Liver (tissue), 9 donors: ENCODE measurements around the gene PGAP3. TPM values are rescaled to one million over a fixed set of nuclear protein-coding genes. Genes with fewer than 3 reads are reported as not detected.
"Not testable (repeated sequence)": the region's sequence is repeated elsewhere in the genome, so short reads cannot be mapped to it uniquely, and the experiment has no call there.

Experiments used
- DNase-seq: peaks from one replicate; pipeline ENCODE4 v3.0.0-alpha.2; 2017; ENCODE audit warnings: low spot score
- H3K27ac ChIP-seq, 2 donors: one replicate each; pipeline ENCODE4 v1.7.0; 2013; ENCODE audit warnings: inconsistent platforms in 2 of 2, low read length in 2 of 2, control low read depth in 1 of 2, low read depth in 1 of 2, mild to moderate bottlenecking in 1 of 2
- H3K27me3 ChIP-seq, 4 donors: one replicate each; pipeline versions ENCODE4 v1.6.1 to v1.7.0; 2013; ENCODE audit warnings: low read length in 3 of 4, inconsistent platforms in 1 of 4, mild to moderate bottlenecking in 1 of 4, moderate library complexity in 1 of 4; ENCODE audit not compliant: control insufficient read depth in 4 of 4, insufficient read depth in 4 of 4
- H3K36me3 ChIP-seq, 4 donors: one replicate each; pipeline versions ENCODE4 v1.6.1 to v1.7.0; 2013; ENCODE audit warnings: low read length in 3 of 4, mild to moderate bottlenecking in 3 of 4, low read depth in 1 of 4, moderate library complexity in 1 of 4; ENCODE audit not compliant: control insufficient read depth in 4 of 4, insufficient read depth in 3 of 4
- H3K4me1 ChIP-seq, 4 donors: one replicate each; pipeline versions ENCODE4 v1.6.1 to v1.7.0; 2013; ENCODE audit warnings: low read length in 3 of 4, mild to moderate bottlenecking in 3 of 4, moderate library complexity in 1 of 4; ENCODE audit not compliant: control insufficient read depth in 4 of 4, insufficient read depth in 4 of 4
- H3K4me3 ChIP-seq, 3 donors: one replicate each; pipeline versions ENCODE4 v1.6.1 to v1.7.0; 2013; ENCODE audit warnings: low read length in 3 of 3, control low read depth in 1 of 3, low read depth in 1 of 3, mild to moderate bottlenecking in 1 of 3
- H3K9ac ChIP-seq, 2 donors: one replicate each; pipeline ENCODE4 v1.7.0; 2013; ENCODE audit warnings: low read length in 2 of 2, mild to moderate bottlenecking in 2 of 2, moderate library complexity in 2 of 2, control low read depth in 1 of 2, low read depth in 1 of 2
- H3K9me3 ChIP-seq, 4 donors: one replicate each; pipeline versions ENCODE4 v1.6.1 to v1.7.0; 2013; ENCODE audit warnings: low read length in 3 of 4; ENCODE audit not compliant: control insufficient read depth in 4 of 4
- CTCF ChIP-seq: fragments of 150-350 bp; IDR thresholded peaks from 2 replicates; pipeline ENCODE4 v1.5.1; 2017; ENCODE audit warnings: improper control_type of control experiment, low read depth, low read length; ENCODE audit not compliant: missing input control
- FOXA1 ChIP-seq: IDR thresholded peaks from 2 replicates; pipeline ENCODE4 v1.6.1; 2016; ENCODE audit warnings: antibody characterized with exemption
- GABPA ChIP-seq, 2 donors: IDR thresholded peaks in 1 of 2; conservative IDR thresholded peaks in 1 of 2; 2 replicates each; pipeline ENCODE4 v1.6.1; 2016; ENCODE audit warnings: antibody characterized with exemption in 2 of 2, mild to moderate bottlenecking in 1 of 2, moderate library complexity in 1 of 2
- HNF4A ChIP-seq, 2 donors: conservative IDR thresholded peaks; 2 replicates each; pipeline ENCODE4 v1.6.1; 2016; ENCODE audit warnings: antibody characterized with exemption in 2 of 2, mild to moderate bottlenecking in 2 of 2
- HNF4G ChIP-seq: IDR thresholded peaks from 2 replicates; pipeline ENCODE4 v1.6.1; 2016; ENCODE audit warnings: antibody characterized with exemption
- JUND ChIP-seq, 2 donors: IDR thresholded peaks; 2 replicates each; pipeline ENCODE4 v1.6.1; 2016; ENCODE audit warnings: antibody characterized with exemption in 2 of 2
- MAX ChIP-seq: IDR thresholded peaks from 2 replicates; pipeline ENCODE4 v1.6.1; 2016; ENCODE audit warnings: antibody characterized with exemption
- NR2F2 ChIP-seq: IDR thresholded peaks from 2 replicates; pipeline ENCODE4 v1.6.1; 2016; ENCODE audit warnings: antibody characterized with exemption
- RAD21 ChIP-seq, 2 donors: IDR thresholded peaks; 2 replicates each; pipeline ENCODE4 v1.6.1; 2016; ENCODE audit warnings: antibody characterized with exemption in 2 of 2, mild to moderate bottlenecking in 2 of 2
- RXRA ChIP-seq, 2 donors: IDR thresholded peaks; 2 replicates each; pipeline ENCODE4 v1.6.1; 2017 to 2018; ENCODE audit warnings: antibody characterized with exemption in 2 of 2, mild to moderate bottlenecking in 1 of 2
- SP1 ChIP-seq: IDR thresholded peaks from 2 replicates; pipeline ENCODE4 v1.6.1; 2018; ENCODE audit warnings: antibody characterized with exemption, mild to moderate bottlenecking
- YY1 ChIP-seq: IDR thresholded peaks from 2 replicates; pipeline ENCODE4 v1.6.1; 2016; ENCODE audit warnings: antibody characterized with exemption, mild to moderate bottlenecking
- ZBTB33 ChIP-seq: IDR thresholded peaks from 2 replicates; pipeline ENCODE4 v1.6.1; 2016; ENCODE audit warnings: antibody characterized with exemption
- WGBS: extraction: QIAGEN DNeasy Blood & Tissue Kit; methylation state at CpG from one replicate; pipeline ENCODE4 v1.1.7; 2013; 5-methylcytosine and 5-hydroxymethylcytosine counted together
- polyA plus RNA-seq, 2 donors: library from polyadenylated mRNA; stranded (reverse) in 1 of 2; unstranded in 1 of 2; fragments of 200-250 nt in 1 of 2; fragments of >200 nt in 1 of 2; fragmentation: Nextera tagmentation in 1 of 2; extraction: Ambion mirVana in 1 of 2; gene quantifications; one replicate each; pipeline versions ENCODE4 v1.2.1 to v1.2.3, GENCODE V29; 2013 to 2015
- total RNA-seq, 2 donors: library from RNA; depleted of rRNA; stranded (reverse); fragments of >200 nt; gene quantifications; one replicate each; pipeline ENCODE4 v1.2.3, GENCODE V29; 2014
- TF ChIP-seq, protein P1 (sequence below): IDR thresholded peaks from 2 replicates; pipeline ENCODE4 v1.6.1; 2016; ENCODE audit warnings: antibody characterized with exemption, mild to moderate bottlenecking
- donor health status: healthy.
- donor health status: healthy.
- donor health status: healthy.
- donor health status: healthy.
- donor health status: healthy.

Gene PGAP3
- total and polyA plus RNA-seq, 4 donors = 7.9 to 19.5 (median 14.0) TPM

DNA sequence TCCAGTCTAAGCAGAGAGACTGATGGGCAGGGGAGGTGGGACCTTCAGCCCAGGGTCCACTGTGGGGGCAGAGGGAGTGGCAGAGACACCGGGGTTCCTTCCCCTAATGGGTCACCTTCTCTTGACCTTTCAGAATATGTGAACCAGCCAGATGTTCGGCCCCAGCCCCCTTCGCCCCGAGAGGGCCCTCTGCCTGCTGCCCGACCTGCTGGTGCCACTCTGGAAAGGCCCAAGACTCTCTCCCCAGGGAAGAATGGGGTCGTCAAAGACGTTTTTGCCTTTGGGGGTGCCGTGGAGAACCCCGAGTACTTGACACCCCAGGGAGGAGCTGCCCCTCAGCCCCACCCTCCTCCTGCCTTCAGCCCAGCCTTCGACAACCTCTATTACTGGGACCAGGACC is 39.7 kb upstream of the PGAP3 start:
- Histone ChIP-seq H3K27ac (no peak overlapping the region), H3K4me3 (no peak overlapping the region), H3K9ac (no peak overlapping the region), H3K9me3 (no peaks in the 10 kb centered on the region), H3K27me3 (no peaks in the 10 kb centered on the region), H3K36me3 (peaks cover 5 to 38% (median 10%) of the 10 kb centered on the region in 4 donors), H3K4me1 (peaks cover 5 to 20% (median 12%) of the 10 kb centered on the region in 4 donors)
- no peak for DNase-seq
- TF ChIP-seq GABPA (IDR thresholded peaks at IDR 0.05 in 1 of 2, conservative IDR thresholded peaks at IDR 0.05 in 1 of 2) = no peak
- TF ChIP-seq ZBTB33 = no peak
- no peak for TF ChIP-seq RXRA (IDR thresholded peaks at IDR 0.05)
- TF ChIP-seq HNF4A (conservative IDR thresholded peaks at IDR 0.05) = no peak
- no peak for TF ChIP-seq FOXA1
- no peak for TF ChIP-seq RAD21 (IDR thresholded peaks at IDR 0.05)
- TF ChIP-seq SP1 = no peak
- no peak for TF ChIP-seq JUND (IDR thresholded peaks at IDR 0.05)
- no peak for TF ChIP-seq NR2F2
- 80% methylated on average over 10 of the region's 10 CpGs for WGBS

- Histone ChIP-seq H3K27me3 (no peaks in the 10 kb centered on the region), H3K4me1 (peaks cover 5 to 20% (median 12%) of the 10 kb centered on the region in 4 donors), H3K36me3 (peaks cover 5 to 38% (median 11%) of the 10 kb centered on the region in 4 donors), H3K4me3 (no peak overlapping the region), H3K27ac (no peak overlapping the region), H3K9me3 (no peaks in the 10 kb centered on the region), H3K9ac (no peak overlapping the region)
- WGBS = 81% methylated on average over 9 of the region's 9 CpGs
- no peak for DNase-seq
- TF ChIP-seq JUND (IDR thresholded peaks at IDR 0.05) (no peak), NR2F2 (no peak), SP1 (no peak), HNF4G (no peak), CTCF (no peak), MAX (no peak), ZBTB33 (no peak), YY1 (no peak)
- TF ChIP-seq, protein P1, sequence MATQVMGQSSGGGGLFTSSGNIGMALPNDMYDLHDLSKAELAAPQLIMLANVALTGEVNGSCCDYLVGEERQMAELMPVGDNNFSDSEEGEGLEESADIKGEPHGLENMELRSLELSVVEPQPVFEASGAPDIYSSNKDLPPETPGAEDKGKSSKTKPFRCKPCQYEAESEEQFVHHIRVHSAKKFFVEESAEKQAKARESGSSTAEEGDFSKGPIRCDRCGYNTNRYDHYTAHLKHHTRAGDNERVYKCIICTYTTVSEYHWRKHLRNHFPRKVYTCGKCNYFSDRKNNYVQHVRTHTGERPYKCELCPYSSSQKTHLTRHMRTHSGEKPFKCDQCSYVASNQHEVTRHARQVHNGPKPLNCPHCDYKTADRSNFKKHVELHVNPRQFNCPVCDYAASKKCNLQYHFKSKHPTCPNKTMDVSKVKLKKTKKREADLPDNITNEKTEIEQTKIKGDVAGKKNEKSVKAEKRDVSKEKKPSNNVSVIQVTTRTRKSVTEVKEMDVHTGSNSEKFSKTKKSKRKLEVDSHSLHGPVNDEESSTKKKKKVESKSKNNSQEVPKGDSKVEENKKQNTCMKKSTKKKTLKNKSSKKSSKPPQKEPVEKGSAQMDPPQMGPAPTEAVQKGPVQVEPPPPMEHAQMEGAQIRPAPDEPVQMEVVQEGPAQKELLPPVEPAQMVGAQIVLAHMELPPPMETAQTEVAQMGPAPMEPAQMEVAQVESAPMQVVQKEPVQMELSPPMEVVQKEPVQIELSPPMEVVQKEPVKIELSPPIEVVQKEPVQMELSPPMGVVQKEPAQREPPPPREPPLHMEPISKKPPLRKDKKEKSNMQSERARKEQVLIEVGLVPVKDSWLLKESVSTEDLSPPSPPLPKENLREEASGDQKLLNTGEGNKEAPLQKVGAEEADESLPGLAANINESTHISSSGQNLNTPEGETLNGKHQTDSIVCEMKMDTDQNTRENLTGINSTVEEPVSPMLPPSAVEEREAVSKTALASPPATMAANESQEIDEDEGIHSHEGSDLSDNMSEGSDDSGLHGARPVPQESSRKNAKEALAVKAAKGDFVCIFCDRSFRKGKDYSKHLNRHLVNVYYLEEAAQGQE = no peak
Observed at GRCh38 chr17:39726617-39727016, 38.8 kb upstream of the PGAP3 start.

DNA sequence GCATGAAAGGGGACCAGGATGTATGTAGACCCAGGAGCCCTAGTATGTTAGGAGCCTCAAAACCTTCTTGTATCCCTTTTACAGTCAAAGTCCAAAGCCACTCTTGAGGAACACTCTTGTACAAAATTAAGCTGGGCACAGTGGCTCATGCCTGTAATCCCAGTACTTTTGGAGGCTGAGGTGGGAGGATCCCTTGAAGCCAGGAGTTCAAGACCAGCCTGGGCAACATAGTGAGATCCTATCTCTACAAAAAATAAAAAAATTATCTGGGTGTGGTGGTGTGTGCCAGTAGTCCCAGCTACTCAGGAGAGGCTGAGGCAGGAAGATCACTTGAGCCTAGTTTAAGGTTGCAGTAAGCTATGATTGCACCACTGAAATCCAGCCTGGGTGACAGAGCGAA is 38.1 kb upstream of the PGAP3 start:
- not testable (repeated sequence) for H3K9ac ChIP-seq, DNase-seq, H3K27me3 ChIP-seq, H3K27ac ChIP-seq, H3K4me3 ChIP-seq, H3K9me3 ChIP-seq
- Histone ChIP-seq H3K4me1 (peaks cover 5 to 20% (median 12%) of the 10 kb centered on the region in 4 donors), H3K36me3 (peaks cover 5 to 38% (median 11%) of the 10 kb centered on the region in 4 donors)
- WGBS = 98% methylated on average over 1 of the region's 1 CpG
